Sigmoid colon (tissue), 7 donors: Measurements from ENCODE around the gene CLDND2. TPM values are rescaled to one million over a fixed set of nuclear protein-coding genes. Genes with fewer than 3 reads are reported as not detected.

Source experiments
- DNase-seq: peaks from one replicate; pipeline ENCODE4 v3.0.0-alpha.2; 2019
- H3K27ac ChIP-seq, 4 donors: fragments of 200-600 bp; sonication (generic); one replicate each; pipeline ENCODE4 v1.5.1; 2016 to 2019; ENCODE audit warnings: mild to moderate bottlenecking in 1 of 4
- H3K27me3 ChIP-seq, 3 donors: fragments of 200-600 bp; sonication (generic); one replicate each; pipeline ENCODE4 v1.5.1; 2019; ENCODE audit warnings: mild to moderate bottlenecking in 1 of 3
- H3K36me3 ChIP-seq, 4 donors: fragments of 200-600 bp; sonication (generic); one replicate each; pipeline ENCODE4 v1.5.1; 2016 to 2019
- H3K4me1 ChIP-seq, 4 donors: fragments of 200-600 bp; sonication (generic); one replicate each; pipeline ENCODE4 v1.5.1; 2017 to 2019
- H3K4me3 ChIP-seq, 4 donors: fragments of 200-600 bp; sonication (generic); one replicate each; pipeline ENCODE4 v1.5.1; 2017 to 2019; ENCODE audit warnings: mild to moderate bottlenecking in 2 of 4, moderate library complexity in 1 of 4
- H3K9me3 ChIP-seq, 4 donors: fragments of 200-600 bp in 3 of 4; sonication (generic) in 3 of 4; one replicate each; pipeline versions ENCODE4 v1.5.1 to v1.6.1; 2013 to 2019
- CTCF ChIP-seq, 4 experiments: fragments of 450-650 bp in 3 of 4; fragments of 200-600 bp in 1 of 4; IDR thresholded peaks; one replicate each; pipeline ENCODE4 v1.5.1; 2016 to 2019; ENCODE audit warnings: antibody characterized with exemption in 4 of 4, mild to moderate bottlenecking in 3 of 4, moderate library complexity in 2 of 4
- EP300 ChIP-seq, 4 donors: sonication (generic); formaldehyde crosslinking; IDR thresholded peaks; one replicate each; pipeline ENCODE4 v1.6.1; 2017; ENCODE audit warnings: antibody characterized with exemption in 4 of 4
- POLR2A ChIP-seq, 2 donors: fragments of 450-650 bp; IDR thresholded peaks; one replicate each; pipeline ENCODE4 v1.6.1; 2016; ENCODE audit warnings: antibody characterized with exemption in 2 of 2, mild to moderate bottlenecking in 2 of 2, moderate library complexity in 2 of 2
- POLR2AphosphoS5 ChIP-seq, 4 donors: sonication (generic); formaldehyde crosslinking; IDR thresholded peaks; one replicate each; pipeline ENCODE4 v1.6.1; 2017; ENCODE audit warnings: antibody characterized with exemption in 4 of 4
- WGBS, 2 donors: extraction: QIAGEN DNeasy Blood & Tissue Kit; methylation state at CpG; one replicate each; pipeline ENCODE4 v1.1.7; 2013; 5-methylcytosine and 5-hydroxymethylcytosine counted together
- intact Hi-C: fragments of 100-400 bp; cut with DNase I; formaldehyde crosslinking; loops from one replicate; pipeline ENCODE4 v1.15.1; 2023
- polyA plus RNA-seq, 3 donors: library from polyadenylated mRNA; stranded (reverse); fragments of 200-250 nt; gene quantifications; one replicate each; pipeline ENCODE4 v1.2.3, GENCODE V29; 2013
- total RNA-seq, 4 donors: library from RNA; depleted of rRNA; stranded (reverse); fragments of >200 nt; gene quantifications; one replicate each; pipeline ENCODE4 v1.1.0, GENCODE V29; 2016
- donor health status: healthy with polysubstance abuse.
- donor health status: Bipolar disorder and iron deficiency.
- donor health status: healthy.

CLDND2 gene
- total and polyA plus RNA-seq, 7 donors = 0.35 to 3.6 TPM; not detected in 5

- intact Hi-C loops = no loop called here
- 96 to 97% methylated on average over 16 of the region's 16 CpGs for WGBS, 2 donors
- Histone ChIP-seq H3K9me3 (no peaks in the 10 kb centered on the region), H3K36me3 (peaks cover 0 to 38% (median 8%) of the 10 kb centered on the region in 4 donors), H3K27me3 (no peaks in the 10 kb centered on the region), H3K4me3 (no peak overlapping the region), H3K27ac (no peak overlapping the region), H3K4me1 (no peaks in the 10 kb centered on the region)
- no peak for DNase-seq
- TF ChIP-seq EP300 (IDR thresholded peaks at IDR 0.05) = no peak
- TF ChIP-seq CTCF (IDR thresholded peaks at IDR 0.05) = no peak
- TF ChIP-seq POLR2A (IDR thresholded peaks at IDR 0.05) = no peak
- TF ChIP-seq POLR2AphosphoS5 (IDR thresholded peaks at IDR 0.05) = no peak
These were observed 15.9 kb downstream of the CLDND2 start for GRCh38 chr19:51352783-51353360.

- no peak overlapping the region for H3K4me3 ChIP-seq
- intact Hi-C loops = no loop called here
- no peak for TF ChIP-seq POLR2AphosphoS5 (IDR thresholded peaks at IDR 0.05)
- TF ChIP-seq CTCF (IDR thresholded peaks at IDR 0.05) = no peak
- TF ChIP-seq EP300 (IDR thresholded peaks at IDR 0.05) = no peak
- H3K4me1 ChIP-seq = no peaks in the 10 kb centered on the region
- H3K9me3 ChIP-seq = no peaks in the 10 kb centered on the region
- WGBS, 2 donors = 92 to 97% methylated on average over 11 of the region's 11 CpGs
- no peak overlapping the region for H3K27ac ChIP-seq
- H3K27me3 ChIP-seq = no peaks in the 10 kb centered on the region
- DNase-seq = no peak
- H3K36me3 ChIP-seq = peaks cover 0 to 48% (median 11%) of the 10 kb centered on the region in 4 donors
These were observed 17.4 kb downstream of the CLDND2 start for GRCh38 chr19:51351266-51351990.

- H3K27me3 ChIP-seq = no peaks in the 10 kb centered on the region
- H3K4me1 ChIP-seq = no peaks in the 10 kb centered on the region
- no peak for TF ChIP-seq CTCF (IDR thresholded peaks at IDR 0.05)
- TF ChIP-seq EP300 (IDR thresholded peaks at IDR 0.05) = no peak
- TF ChIP-seq POLR2A (IDR thresholded peaks at IDR 0.05) = no peak
- no peak for TF ChIP-seq POLR2AphosphoS5 (IDR thresholded peaks at IDR 0.05)
- intact Hi-C loops = no loop called here
- H3K36me3 ChIP-seq = peaks cover 0 to 60% (median 13%) of the 10 kb centered on the region in 4 donors
- no peak overlapping the region for H3K4me3 ChIP-seq
- no peak overlapping the region for H3K27ac ChIP-seq
- no peak for DNase-seq
- no peaks in the 10 kb centered on the region for H3K9me3 ChIP-seq
- 75 to 89% methylated on average over 10 of the region's 10 CpGs for WGBS, 2 donors
These were observed 21.4 kb downstream of the CLDND2 start for GRCh38 chr19:51347209-51347928.

DNA sequence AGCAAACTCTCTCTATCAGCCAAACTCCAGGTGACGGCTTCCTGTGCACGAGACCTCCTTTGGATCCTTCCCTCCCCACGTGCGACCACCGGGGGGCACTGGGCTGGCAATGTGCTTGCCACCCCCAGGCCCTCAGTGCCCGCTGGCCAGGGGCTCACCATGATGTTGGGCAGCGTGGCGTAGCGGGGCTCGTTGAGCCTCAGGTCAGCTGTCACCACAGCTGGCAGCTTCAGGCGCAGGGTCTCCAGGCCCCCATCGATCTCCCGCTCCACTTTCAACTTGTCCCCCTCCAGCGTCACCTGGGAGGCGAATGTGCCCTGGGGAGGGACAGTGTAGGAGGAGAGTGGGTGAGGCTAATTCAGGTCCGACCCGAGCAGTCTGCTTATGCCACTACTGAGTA is 22.1 kb downstream of the CLDND2 start:
- peaks cover 0 to 56% (median 10%) of the 10 kb centered on the region in 4 donors for H3K36me3 ChIP-seq
- no peak for DNase-seq
- TF ChIP-seq POLR2A (IDR thresholded peaks at IDR 0.05) (no peak), POLR2AphosphoS5 (IDR thresholded peaks at IDR 0.05) (no peak), EP300 (IDR thresholded peaks at IDR 0.05) (no peak), CTCF (IDR thresholded peaks at IDR 0.05) (no peak)
- no peaks in the 10 kb centered on the region for H3K4me1 ChIP-seq
- H3K27me3 ChIP-seq = no peaks in the 10 kb centered on the region
- no peak overlapping the region for H3K27ac ChIP-seq
- H3K9me3 ChIP-seq = no peaks in the 10 kb centered on the region
- WGBS, 2 donors = 93 to 97% methylated on average over 17 of the region's 17 CpGs
- no peak overlapping the region for H3K4me3 ChIP-seq
- intact Hi-C loops = no loop called here
